GM18520 (cell line): ENCODE data around the gene NUDT21.
"Not testable (repeated sequence)": the region's sequence is repeated elsewhere in the genome, so short reads cannot be mapped to it uniquely, and the experiment has no call there.

Source experiments
- ATAC-seq: cut with Tn5 transposase; IDR thresholded peaks from one replicate; pipeline ENCODE4 v1.9.1; 2021; ENCODE audit not compliant: unreplicated experiment

NUDT21 gene

GRCh38 chr16:56450986-56451752, at the start of gene NUDT21, which contains the start of gene OGFOD1:
Gene NUDT21 (minus strand): TSS chr16:56451332. CDS start chr16:56451202, 130 bp downstream.
Gene OGFOD1 (plus strand): TSS chr16:56451554. CDS start chr16:56451613, 59 bp downstream.
- peak; percentile 93 for ATAC-seq

- no peak for ATAC-seq
These were observed 42.7 kb upstream of the NUDT21 start for GRCh38 chr16:56493815-56494214.

GRCh38 chr16:56493126-56493525, 42.0 kb upstream of the NUDT21 start:
- ATAC-seq, result no peak

- no peak for ATAC-seq
These were observed 40.6 kb upstream of the NUDT21 start for GRCh38 chr16:56491657-56492261.

- not testable (repeated sequence) for ATAC-seq
These were observed 37.7 kb upstream of the NUDT21 start for GRCh38 chr16:56488868-56489267.

- no peak for ATAC-seq
These were observed 36.9 kb upstream of the NUDT21 start for GRCh38 chr16:56488035-56488434.

DNA sequence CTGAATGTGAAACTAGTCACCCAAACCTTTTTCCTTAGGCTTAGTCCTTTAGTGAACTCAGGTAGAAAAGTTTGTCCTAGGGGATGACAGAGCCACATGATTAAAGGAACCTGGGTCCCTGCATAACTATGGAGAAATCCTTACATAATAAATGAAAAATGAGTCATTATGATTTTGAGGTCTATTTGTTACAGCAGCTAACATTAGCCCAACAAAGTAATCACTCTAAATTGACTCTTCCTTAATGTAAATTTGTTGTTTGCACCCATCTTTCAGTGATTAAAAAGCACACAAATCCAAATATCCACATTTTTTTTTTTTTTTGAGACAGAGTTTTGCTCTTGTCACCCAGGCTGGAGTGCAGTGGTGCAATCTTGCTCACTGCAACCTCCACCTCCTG, 32.3 kb upstream of the NUDT21 start:
- ATAC-seq, result no peak

- ATAC-seq, result no peak
These were observed 31.6 kb upstream of the NUDT21 start for GRCh38 chr16:56482683-56483236.

DNA sequence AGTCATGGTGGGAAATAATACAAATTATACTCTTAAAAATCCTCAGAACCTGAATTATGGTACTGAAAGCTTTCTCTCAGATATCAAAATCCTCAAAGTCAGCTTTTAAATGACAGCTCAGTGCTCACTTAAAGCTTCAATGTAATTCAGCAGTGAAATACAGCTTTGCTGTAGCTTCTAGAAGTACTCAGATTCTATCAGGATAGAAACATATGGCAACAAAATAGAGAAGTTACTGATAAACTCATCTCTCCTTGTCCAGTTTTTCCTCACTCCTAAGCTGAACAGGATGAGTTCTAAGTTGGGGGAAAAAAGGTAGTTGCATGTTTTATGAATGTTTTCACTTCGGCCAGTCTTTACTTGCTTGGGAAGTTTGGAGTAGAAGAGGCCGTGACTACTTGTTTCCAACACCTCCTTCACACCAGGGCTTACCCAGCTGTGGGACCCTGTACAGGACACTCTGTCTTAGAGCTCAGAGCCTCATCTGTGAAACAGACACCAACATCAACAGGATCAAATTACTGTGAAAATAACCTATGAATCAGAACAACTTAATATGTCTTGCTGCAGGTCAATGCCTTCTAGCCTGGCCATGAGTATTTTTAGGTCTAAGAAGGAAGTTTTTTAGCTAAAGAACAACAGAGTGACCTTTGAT, 30.5 kb upstream of the NUDT21 start:
- ATAC-seq, result no peak

- no peak for ATAC-seq
These were observed 29.8 kb upstream of the NUDT21 start for GRCh38 chr16:56480776-56481467.

- ATAC-seq, result no peak
These were observed 28.3 kb upstream of the NUDT21 start for GRCh38 chr16:56479469-56479868.

- no peak for ATAC-seq
These were observed 27.3 kb upstream of the NUDT21 start for GRCh38 chr16:56478281-56479049.

GRCh38 chr16:56477096-56477878, 26.2 kb upstream of the NUDT21 start:
- no peak for ATAC-seq

- no peak for ATAC-seq
These were observed 24.1 kb upstream of the NUDT21 start for GRCh38 chr16:56475201-56475600.

GRCh38 chr16:56470666-56471065, 19.5 kb upstream of the NUDT21 start:
- ATAC-seq, result no peak

DNA sequence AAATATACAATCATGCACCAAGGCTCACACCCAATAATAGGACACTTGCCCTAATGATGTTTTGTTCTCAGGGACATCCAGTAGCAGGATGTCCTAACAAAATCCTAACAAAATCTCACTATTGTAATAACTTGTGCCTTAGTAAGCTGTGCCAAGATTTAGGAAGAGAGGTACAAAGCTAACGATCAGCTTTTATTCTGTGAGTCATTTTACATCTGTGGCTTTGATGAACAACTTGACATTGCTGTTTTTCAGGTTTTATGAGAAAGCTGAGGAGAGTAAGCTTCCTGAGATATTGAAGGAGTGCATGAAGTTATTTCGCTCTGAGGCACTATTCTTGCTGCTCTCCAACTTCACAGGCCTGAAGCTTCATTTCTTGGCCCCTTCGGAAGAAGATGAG, 19.1 kb upstream of the NUDT21 start:
- no peak for ATAC-seq

GRCh38 chr16:56469748-56470147, 18.6 kb upstream of the NUDT21 start:
- ATAC-seq, result no peak

- ATAC-seq, result no peak
These were observed 17.7 kb upstream of the NUDT21 start for GRCh38 chr16:56468800-56469199.

GRCh38 chr16:56466344-56466743, 15.2 kb upstream of the NUDT21 start:
- no peak for ATAC-seq

DNA sequence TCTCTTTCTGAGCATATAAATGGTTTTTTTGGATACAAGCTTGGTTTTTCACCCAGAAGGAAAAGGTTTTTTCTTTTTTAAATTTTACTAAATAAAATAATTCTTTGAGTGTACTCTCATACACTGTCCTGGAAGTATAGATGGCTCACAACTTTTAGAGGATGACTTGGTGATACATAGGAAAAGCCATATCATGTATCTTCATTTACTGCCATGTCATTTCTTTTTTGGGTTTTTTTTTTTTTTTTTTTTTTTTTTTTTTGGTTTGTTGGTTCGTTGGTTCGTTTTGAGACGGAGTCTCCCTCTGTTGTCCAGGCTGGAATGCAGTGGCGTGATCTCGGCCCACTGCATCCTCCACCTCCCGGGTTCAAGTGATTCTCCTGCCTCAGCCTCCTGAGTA, 12.0 kb upstream of the NUDT21 start:
- no peak for ATAC-seq
